22Rv1 (cell line): ENCODE results near the gene NUP50.

ENCODE experiments used
- CTCF ChIP-seq: fragments of 450-650 bp; IDR thresholded peaks from 2 replicates; pipeline ENCODE4 v1.5.1; 2017; ENCODE audit warnings: mild to moderate bottlenecking
- ZFX ChIP-seq: fragments of 450-650 bp; IDR thresholded peaks from 2 replicates; pipeline ENCODE4 v1.6.1; 2017; ENCODE audit warnings: antibody characterized with exemption, borderline replicate concordance

- no peak for TF ChIP-seq CTCF
- TF ChIP-seq ZFX = no peak
Observed at GRCh38 chr22:45155050-45155840, 8.5 kb upstream of the NUP50 start.
